Sigmoid colon (tissue), 7 donors: ENCODE data around the gene FOXP1. TPM values are rescaled to one million over a fixed set of nuclear protein-coding genes. Genes with fewer than 3 reads are reported as not detected.

Source experiments
- DNase-seq: peaks from one replicate; pipeline ENCODE4 v3.0.0-alpha.2; 2019
- H3K27ac ChIP-seq, 4 donors: fragments of 200-600 bp; sonication (generic); one replicate each; pipeline ENCODE4 v1.5.1; 2016 to 2019; ENCODE audit warnings: mild to moderate bottlenecking in 1 of 4
- H3K27me3 ChIP-seq, 3 donors: fragments of 200-600 bp; sonication (generic); one replicate each; pipeline ENCODE4 v1.5.1; 2019; ENCODE audit warnings: mild to moderate bottlenecking in 1 of 3
- H3K36me3 ChIP-seq, 4 donors: fragments of 200-600 bp; sonication (generic); one replicate each; pipeline ENCODE4 v1.5.1; 2016 to 2019
- H3K4me1 ChIP-seq, 4 donors: fragments of 200-600 bp; sonication (generic); one replicate each; pipeline ENCODE4 v1.5.1; 2017 to 2019
- H3K4me3 ChIP-seq, 4 donors: fragments of 200-600 bp; sonication (generic); one replicate each; pipeline ENCODE4 v1.5.1; 2017 to 2019; ENCODE audit warnings: mild to moderate bottlenecking in 2 of 4, moderate library complexity in 1 of 4
- H3K9me3 ChIP-seq, 4 donors: fragments of 200-600 bp in 3 of 4; sonication (generic) in 3 of 4; one replicate each; pipeline versions ENCODE4 v1.5.1 to v1.6.1; 2013 to 2019
- CTCF ChIP-seq, 4 experiments: fragments of 450-650 bp in 3 of 4; fragments of 200-600 bp in 1 of 4; IDR thresholded peaks; one replicate each; pipeline ENCODE4 v1.5.1; 2016 to 2019; ENCODE audit warnings: antibody characterized with exemption in 4 of 4, mild to moderate bottlenecking in 3 of 4, moderate library complexity in 2 of 4
- EP300 ChIP-seq, 4 donors: sonication (generic); formaldehyde crosslinking; IDR thresholded peaks; one replicate each; pipeline ENCODE4 v1.6.1; 2017; ENCODE audit warnings: antibody characterized with exemption in 4 of 4
- POLR2A ChIP-seq, 2 donors: fragments of 450-650 bp; IDR thresholded peaks; one replicate each; pipeline ENCODE4 v1.6.1; 2016; ENCODE audit warnings: antibody characterized with exemption in 2 of 2, mild to moderate bottlenecking in 2 of 2, moderate library complexity in 2 of 2
- POLR2AphosphoS5 ChIP-seq, 4 donors: sonication (generic); formaldehyde crosslinking; IDR thresholded peaks; one replicate each; pipeline ENCODE4 v1.6.1; 2017; ENCODE audit warnings: antibody characterized with exemption in 4 of 4
- WGBS, 2 donors: extraction: QIAGEN DNeasy Blood & Tissue Kit; methylation state at CpG; one replicate each; pipeline ENCODE4 v1.1.7; 2013; 5-methylcytosine and 5-hydroxymethylcytosine counted together
- intact Hi-C: fragments of 100-400 bp; cut with DNase I; formaldehyde crosslinking; loops from one replicate; pipeline ENCODE4 v1.15.1; 2023
- polyA plus RNA-seq, 3 donors: library from polyadenylated mRNA; stranded (reverse); fragments of 200-250 nt; gene quantifications; one replicate each; pipeline ENCODE4 v1.2.3, GENCODE V29; 2013
- total RNA-seq, 4 donors: library from RNA; depleted of rRNA; stranded (reverse); fragments of >200 nt; gene quantifications; one replicate each; pipeline ENCODE4 v1.1.0, GENCODE V29; 2016
- donor health status: healthy with polysubstance abuse.
- donor health status: Bipolar disorder and iron deficiency.
- donor health status: healthy.

The FOXP1 gene
- total and polyA plus RNA-seq, 7 donors, result 13.8 to 232 (median 139) TPM

- H3K36me3 ChIP-seq, result no peaks in the 10 kb centered on the region
- intact Hi-C loops, result no loop called here
- H3K4me3 ChIP-seq, result no peak overlapping the region
- 85 to 99% methylated on average over 1 of the region's 1 CpG for WGBS, 2 donors
- no peak for DNase-seq
- H3K9me3 ChIP-seq, result no peaks in the 10 kb centered on the region
- H3K27ac ChIP-seq, result no peak overlapping the region
- H3K4me1 ChIP-seq, result peaks cover 0 to 37% (median 30%) of the 10 kb centered on the region in 4 donors
- no peak for TF ChIP-seq POLR2AphosphoS5 (IDR thresholded peaks at IDR 0.05)
- no peaks in the 10 kb centered on the region for H3K27me3 ChIP-seq
Measured at GRCh38 chr3:71214797-71215196, 368.7 kb downstream of the FOXP1 start.

GRCh38 chr3:71214016-71214415 lies 369.5 kb downstream of the FOXP1 start:
- whole genome bisulfite sequencing, 2 donors, result 81 to 94% methylated on average over 4 of the region's 4 CpGs
- intact Hi-C loops, result no loop called here

GRCh38 chr3:71211083-71211482 lies 372.4 kb downstream of the FOXP1 start:
- no peaks in the 10 kb centered on the region for H3K36me3 ChIP-seq
- H3K4me1 ChIP-seq, result peaks cover 0 to 72% (median 63%) of the 10 kb centered on the region in 4 donors
- no peaks in the 10 kb centered on the region for H3K27me3 ChIP-seq
- peak overlapping the region; percentile 74 to 86 (median 84) for H3K27ac ChIP-seq
- intact Hi-C loops, result loop anchor here (2.0 kb wide), 1 partner anchor 34 kb away; no protein-coding TSS in a partner anchor
- no peak for DNase-seq
- no peaks in the 10 kb centered on the region for H3K9me3 ChIP-seq
- H3K4me3 ChIP-seq, result no peak overlapping the region
- 86 to 89% methylated on average over 4 of the region's 4 CpGs for WGBS, 2 donors
- TF ChIP-seq POLR2AphosphoS5 (IDR thresholded peaks at IDR 0.05) (no peak), CTCF (IDR thresholded peaks at IDR 0.05) (peak in 1 of 4 experiments; percentile 5)

More at GRCh38 chr3:71214016-71214415, 369.5 kb downstream of the FOXP1 start:
- DNase-seq, result no peak
- H3K4me1 ChIP-seq, result peaks cover 0 to 45% (median 37%) of the 10 kb centered on the region in 4 donors
- TF ChIP-seq CTCF (IDR thresholded peaks at IDR 0.05) (no peak), POLR2A (IDR thresholded peaks at IDR 0.05) (no peak), POLR2AphosphoS5 (IDR thresholded peaks at IDR 0.05) (no peak), EP300 (IDR thresholded peaks at IDR 0.05) (no peak)
- no peaks in the 10 kb centered on the region for H3K9me3 ChIP-seq
- no peak overlapping the region for H3K4me3 ChIP-seq
- H3K27me3 ChIP-seq, result no peaks in the 10 kb centered on the region
- H3K36me3 ChIP-seq, result no peaks in the 10 kb centered on the region
- no peak overlapping the region for H3K27ac ChIP-seq

- Histone ChIP-seq H3K27ac (peak overlapping the region; percentile 74 to 86 (median 84)), H3K4me1 (peaks cover 0 to 72% (median 65%) of the 10 kb centered on the region in 4 donors), H3K9me3 (no peaks in the 10 kb centered on the region), H3K4me3 (no peak overlapping the region), H3K36me3 (no peaks in the 10 kb centered on the region), H3K27me3 (no peaks in the 10 kb centered on the region)
- whole genome bisulfite sequencing, 2 donors, result 70 to 77% methylated on average over 4 of the region's 4 CpGs
- intact Hi-C loops, result loop anchor here (2.0 kb wide), 1 partner anchor 34 kb away; no protein-coding TSS in a partner anchor
- DNase-seq, result peak; percentile 88
- TF ChIP-seq CTCF (IDR thresholded peaks at IDR 0.05) (peak in 3 of 4 experiments; percentile 21 to 50 (median 38)), POLR2A (IDR thresholded peaks at IDR 0.05) (no peak), EP300 (IDR thresholded peaks at IDR 0.05) (peak in 3 of 4 donors; percentile 70 to 95 (median 82)), POLR2AphosphoS5 (IDR thresholded peaks at IDR 0.05) (peak; percentile 73 to 82 (median 74))
Measured at GRCh38 chr3:71210257-71211007, 373.1 kb downstream of the FOXP1 start.

- Histone ChIP-seq H3K9me3 (no peaks in the 10 kb centered on the region), H3K27me3 (no peaks in the 10 kb centered on the region), H3K4me1 (peaks cover 0 to 88% (median 81%) of the 10 kb centered on the region in 4 donors), H3K36me3 (no peaks in the 10 kb centered on the region), H3K27ac (peak overlapping the region; percentile 74 to 86 (median 84)), H3K4me3 (no peak overlapping the region)
- peak in 1 of 4 donors; percentile 25 for TF ChIP-seq POLR2AphosphoS5 (IDR thresholded peaks at IDR 0.05)
- TF ChIP-seq POLR2A (IDR thresholded peaks at IDR 0.05), result no peak
- 16 to 43% methylated on average over 6 of the region's 6 CpGs for WGBS, 2 donors
- DNase-seq, result no peak
- intact Hi-C loops, result no loop called here
Measured at GRCh38 chr3:71208211-71209095, 375.1 kb downstream of the FOXP1 start.
